GM12878 (cell line): ENCODE results near the gene MFAP4. TPM values are rescaled to one million over a fixed set of nuclear protein-coding genes. Genes with fewer than 3 reads are reported as not detected.

ENCODE experiments used
- ATAC-seq: fragments of 200-7000 bp; cut with Tn5 transposase; 3 replicates; pipeline ENCODE4 v1.9.1; 2020; ENCODE audit warnings: mild to moderate bottlenecking, moderate library complexity
- BruUV-seq: library from RNA; stranded (reverse); fragments of 400-500 nt; replicated peaks from 2 replicates; lab custom pipeline; 2021; lab: Mats Ljungman, UMichigan
- CTCF ChIA-PET: fragments of 300-600 bp; sonication (Branson Sonifier 250); formaldehyde crosslinking; extraction: SDS; loops from one replicate; lab custom pipeline; 2021; ENCODE audit warnings: inconsistent platforms; lab: Yijun Ruan, JAX
- POLR2A ChIA-PET: fragments of 350-600 bp; formaldehyde crosslinking; extraction: SDS; loops from one replicate; lab custom pipeline; 2021; ENCODE audit warnings: inconsistent platforms; lab: Charles Lee
- RAD21 ChIA-PET: fragments of 300-600 bp; sonication (Branson Sonifier 250); formaldehyde crosslinking; loops from one replicate; lab custom pipeline; 2023; ENCODE audit warnings: antibody characterized with exemption; ENCODE audit not compliant: unreplicated experiment; lab: Charles Lee
- SMC1A ChIA-PET: fragments of 300-600 bp; sonication (Branson Sonifier 250); formaldehyde crosslinking; loops from one replicate; lab custom pipeline; 2023; ENCODE audit not compliant: unreplicated experiment, uncharacterized antibody; lab: Charles Lee
- DNase-seq: peaks from one replicate; pipeline ENCODE4 v3.0.0-alpha.2; 2011; ENCODE audit warnings: low read depth, low spot score
- FAIRE-seq: peaks from 3 replicates; lab custom pipeline; 2011; peaks lifted over from hg19 to GRCh38; lab: Jason Lieb, UNC
- H2AFZ ChIP-seq: 2 replicates; pipeline ENCODE4 v1.6.0; 2011; ENCODE audit warnings: low read depth, low read length, control low read depth; ENCODE audit not compliant: control insufficient read depth
- H3K27ac ChIP-seq: 2 replicates; pipeline ENCODE4 v1.5.1; 2011; ENCODE audit warnings: control low read depth; ENCODE audit not compliant: control insufficient read depth, insufficient read depth
- H3K27me3 ChIP-seq, 2 experiments: replicated peaks in 1 of 2; 2 replicates each; pipeline versions ENCODE4 v1.6.0 to v1.6.1; 2011; ENCODE audit warnings: low read length in 1 of 2; ENCODE audit not compliant: control insufficient read depth in 2 of 2, insufficient read depth in 2 of 2
- H3K36me3 ChIP-seq, 2 experiments: 2 replicates each; pipeline ENCODE4 v1.5.1; 2011; ENCODE audit warnings: low read length in 1 of 2; ENCODE audit not compliant: control insufficient read depth in 2 of 2, insufficient read depth in 2 of 2
- H3K4me1 ChIP-seq: 2 replicates; pipeline ENCODE4 v1.6.1; 2011; ENCODE audit warnings: mild to moderate bottlenecking, low read length, moderate library complexity, mixed read lengths; ENCODE audit not compliant: control insufficient read depth, insufficient read depth
- H3K4me2 ChIP-seq: 2 replicates; pipeline ENCODE4 v1.6.0; 2011; ENCODE audit warnings: control low read depth; ENCODE audit not compliant: control insufficient read depth, insufficient read depth
- H3K4me3 ChIP-seq: fragments of 200-600 bp; sonication (generic); 2 replicates; pipeline ENCODE4 v1.5.1; 2016
- H3K79me2 ChIP-seq: 2 replicates; pipeline ENCODE4 v1.6.0; 2011; ENCODE audit warnings: low read length; ENCODE audit not compliant: control insufficient read depth, insufficient read depth
- H3K9ac ChIP-seq: 2 replicates; pipeline ENCODE4 v1.8.0; 2011; ENCODE audit warnings: low read length, control low read depth, mixed read lengths; ENCODE audit not compliant: control insufficient read depth, insufficient read depth
- H3K9me3 ChIP-seq: replicated peaks from 3 replicates; pipeline ENCODE4 v1.5.1; 2011; ENCODE audit warnings: mild to moderate bottlenecking, low read length; ENCODE audit not compliant: control insufficient read depth, insufficient read depth
- H4K20me1 ChIP-seq: 2 replicates; pipeline ENCODE4 v1.6.0; 2011; ENCODE audit not compliant: control insufficient read depth, insufficient read depth
- EED ChIP-seq: sonication (generic); IDR thresholded peaks from 2 replicates; pipeline ENCODE4 v1.6.1; 2016; ENCODE audit warnings: antibody characterized with exemption, low read depth
- EZH2 ChIP-seq: IDR thresholded peaks from 2 replicates; pipeline ENCODE4 v1.6.1; 2012; ENCODE audit warnings: low read depth, mild to moderate bottlenecking, control low read depth, inconsistent platforms, low read length, borderline replicate concordance; ENCODE audit not compliant: control insufficient read depth
- GABPA ChIP-seq: IDR thresholded peaks from 2 replicates; pipeline ENCODE4 v1.6.1; 2014; ENCODE audit warnings: antibody characterized with exemption, low read depth, mild to moderate bottlenecking, inconsistent platforms
- JUNB ChIP-seq: IDR thresholded peaks from 2 replicates; pipeline ENCODE4 v1.6.1; 2016; ENCODE audit warnings: antibody characterized with exemption, mild to moderate bottlenecking
- KAT2A ChIP-seq: conservative IDR thresholded peaks from 2 replicates; pipeline ENCODE4 v1.6.1; 2011; ENCODE audit warnings: low read depth, low read length; ENCODE audit not compliant: control insufficient read depth
- MYB ChIP-seq: fragments of 150-350 bp; IDR thresholded peaks from 2 replicates; pipeline ENCODE4 v1.6.1; 2014; ENCODE audit warnings: mild to moderate bottlenecking, low read depth, low read length, borderline replicate concordance
- NR2C2 ChIP-seq: IDR thresholded peaks from 2 replicates; pipeline ENCODE4 v1.6.1; 2011; ENCODE audit warnings: borderline replicate concordance, low read depth; ENCODE audit not compliant: control insufficient read depth, insufficient read length
- POLR2AphosphoS5 ChIP-seq: IDR thresholded peaks from 2 replicates; pipeline ENCODE4 v1.6.1; 2011; ENCODE audit warnings: mild to moderate bottlenecking, low read length, inconsistent platforms
- RAD51 ChIP-seq: fragments of 450-650 bp; IDR thresholded peaks from 2 replicates; pipeline ENCODE4 v1.6.1; 2016; ENCODE audit warnings: moderate library complexity, mild to moderate bottlenecking, inconsistent platforms
- RCOR1 ChIP-seq: conservative IDR thresholded peaks from 2 replicates; pipeline ENCODE4 v1.6.1; 2012; ENCODE audit warnings: low read depth, low read length, improper control_type of control experiment
- SPI1 ChIP-seq: IDR thresholded peaks from 2 replicates; pipeline ENCODE4 v1.6.1; 2011; ENCODE audit warnings: low read depth, mild to moderate bottlenecking, low read length, moderate library complexity, borderline replicate concordance; ENCODE audit not compliant: insufficient read depth
- STAT1 ChIP-seq: fragments of 450-650 bp; conservative IDR thresholded peaks from 2 replicates; pipeline ENCODE4 v1.6.1; 2014; ENCODE audit warnings: antibody characterized with exemption, mild to moderate bottlenecking
- TBL1XR1 ChIP-seq: IDR thresholded peaks from 2 replicates; pipeline ENCODE4 v1.6.1; 2012; ENCODE audit warnings: low read depth, low read length, improper control_type of control experiment
- TCF3 ChIP-seq: IDR thresholded peaks from 2 replicates; pipeline ENCODE4 v1.6.1; 2012; ENCODE audit warnings: low read depth, mild to moderate bottlenecking, low read length, borderline replicate concordance; ENCODE audit not compliant: insufficient read depth
- ZNF217 ChIP-seq: fragments of 450-650 bp; IDR thresholded peaks from 2 replicates; pipeline ENCODE4 v1.6.1; 2017; ENCODE audit warnings: antibody characterized with exemption, mild to moderate bottlenecking
- WGBS: methylation state at CpG from one replicate; pipeline ENCODE4 v1.1.6; 2016; ENCODE audit warnings: low lambda C conversion rate; ENCODE audit not compliant: insufficient replicate concordance, insufficient coverage; ENCODE audit errors: missing lambda C conversion rate; 5-methylcytosine and 5-hydroxymethylcytosine counted together
- in situ Hi-C: fragments of 300-500 bp; cut with MboI; formaldehyde crosslinking; loops from 9 replicates; pipeline ENCODE4 v1.14.3; 2018; ENCODE audit warnings: mixed read lengths
- intact Hi-C: fragments of 100-400 bp; cut with micrococcal nuclease; formaldehyde crosslinking; loops from one replicate; pipeline ENCODE4 v1.14.2; 2022; ENCODE audit not compliant: unreplicated experiment
- polyA plus RNA-seq, 11 experiments: library from polyadenylated mRNA; depleted of rRNA in 4 of 11; unstranded in 6 of 11; stranded (reverse) in 5 of 11; fragments of >200 nt; fragmentation: Nextera tagmentation in 4 of 11; fragmentation: Illumina TruSeq in 1 of 11; extraction: Ambion mirVana in 4 of 11; extraction: Trizol in 1 of 11; gene quantifications; 1 replicate in 1 of 11; 2 replicates in 10 of 11; pipeline versions ENCODE4 v1.2.1 to v1.2.3, GENCODE V29; 2011 to 2016; ENCODE audit warnings: inconsistent platforms in 2 of 11, missing spikeins in 2 of 11, low read depth in 1 of 11
- total RNA-seq, 4 experiments: library from RNA; depleted of rRNA in 3 of 4; stranded (reverse); fragments of >200 nt in 3 of 4; fragmentation: Illumina TruSeq in 1 of 4; extraction: Trizol in 1 of 4; gene quantifications; 2 replicates each; pipeline versions ENCODE4 v1.2.1 to v1.2.3, GENCODE V29; 2013 to 2021
- TF ChIP-seq, protein P1 (sequence below): fragments of 450-650 bp; formaldehyde crosslinking; IDR thresholded peaks from 2 replicates; pipeline ENCODE4 v1.5.0; 2022; ENCODE audit warnings: mild to moderate bottlenecking, missing genetic modification characterization

MFAP4 gene
- total and polyA plus RNA-seq, 10 of the 15 experiments (the other 5 are each of a cell fraction or from before 2014, with no cell fraction given) = 0.08 to 0.28 (median 0.09) TPM; not detected in 7

GRCh38 chr17:19334331-19334730 lies 52.7 kb downstream of the MFAP4 start:
- Histone ChIP-seq H3K27ac (no peak overlapping the region), H3K27me3 (no peaks in the 10 kb centered on the region; a peak in 2 of 4 replicates), H3K4me1 (peaks cover 5% of the 10 kb centered on the region), H3K9ac (no peak overlapping the region), H3K9me3 (no peaks in the 10 kb centered on the region), H3K36me3 (no peaks in the 10 kb centered on the region), H2AFZ (no peak overlapping the region), H4K20me1 (no peaks in the 10 kb centered on the region), H3K79me2 (no peaks in the 10 kb centered on the region), H3K4me3 (no peak overlapping the region), H3K4me2 (no peak overlapping the region)
- POLR2A ChIA-PET = no interaction called here
- FAIRE-seq (no peak), DNase-seq (no peak), ATAC-seq (no peak)
- WGBS = 12% methylated on average over 6 of the region's 6 CpGs
- CTCF ChIA-PET = interaction anchor here (0.9 kb wide), 1 partner anchor 10 kb away, joined by 3 read pairs; no protein-coding TSS in a partner anchor
- SMC1A ChIA-PET = no interaction called here
- intact Hi-C loops = no loop called here
- no TSS peak for BruUV-seq
- in situ Hi-C loops = no loop called here
- RAD21 ChIA-PET = no interaction called here
- TF ChIP-seq SPI1 (0 out of 2 replicates have a peak, but pooled peaks have one; percentile 5), ZNF217 (no peak)

GRCh38 chr17:19333736-19334290 lies 53.2 kb downstream of the MFAP4 start:
- H2AFZ ChIP-seq = no peak overlapping the region
- ChIA-PET POLR2A (no interaction called here), RAD21 (no interaction called here), CTCF (interaction anchor here (0.9 kb wide), 1 partner anchor 10 kb away, joined by 3 read pairs; no protein-coding TSS in a partner anchor), SMC1A (no interaction called here)
- H4K20me1 ChIP-seq = no peaks in the 10 kb centered on the region
- no peak overlapping the region for H3K4me3 ChIP-seq
- H3K9ac ChIP-seq = no peak overlapping the region
- H3K27ac ChIP-seq = no peak overlapping the region
- in situ Hi-C loops = no loop called here
- intact Hi-C loops = no loop called here
- H3K36me3 ChIP-seq = no peaks in the 10 kb centered on the region
- ATAC-seq (no peak), DNase-seq (no peak), FAIRE-seq (no peak)
- WGBS = 62% methylated on average over 12 of the region's 12 CpGs
- no peaks in the 10 kb centered on the region for H3K79me2 ChIP-seq
- no peaks in the 10 kb centered on the region; a peak in 2 of 4 replicates for H3K27me3 ChIP-seq
- H3K9me3 ChIP-seq = no peaks in the 10 kb centered on the region
- no TSS peak for BruUV-seq
- no peak overlapping the region for H3K4me2 ChIP-seq
- peaks cover 5% of the 10 kb centered on the region for H3K4me1 ChIP-seq
- TF ChIP-seq EED = no peak
- TF ChIP-seq TCF3 = no peak
- no peak for TF ChIP-seq KAT2A
- TF ChIP-seq GABPA = no peak
- TF ChIP-seq EZH2 = no peak
- TF ChIP-seq, protein P1, sequence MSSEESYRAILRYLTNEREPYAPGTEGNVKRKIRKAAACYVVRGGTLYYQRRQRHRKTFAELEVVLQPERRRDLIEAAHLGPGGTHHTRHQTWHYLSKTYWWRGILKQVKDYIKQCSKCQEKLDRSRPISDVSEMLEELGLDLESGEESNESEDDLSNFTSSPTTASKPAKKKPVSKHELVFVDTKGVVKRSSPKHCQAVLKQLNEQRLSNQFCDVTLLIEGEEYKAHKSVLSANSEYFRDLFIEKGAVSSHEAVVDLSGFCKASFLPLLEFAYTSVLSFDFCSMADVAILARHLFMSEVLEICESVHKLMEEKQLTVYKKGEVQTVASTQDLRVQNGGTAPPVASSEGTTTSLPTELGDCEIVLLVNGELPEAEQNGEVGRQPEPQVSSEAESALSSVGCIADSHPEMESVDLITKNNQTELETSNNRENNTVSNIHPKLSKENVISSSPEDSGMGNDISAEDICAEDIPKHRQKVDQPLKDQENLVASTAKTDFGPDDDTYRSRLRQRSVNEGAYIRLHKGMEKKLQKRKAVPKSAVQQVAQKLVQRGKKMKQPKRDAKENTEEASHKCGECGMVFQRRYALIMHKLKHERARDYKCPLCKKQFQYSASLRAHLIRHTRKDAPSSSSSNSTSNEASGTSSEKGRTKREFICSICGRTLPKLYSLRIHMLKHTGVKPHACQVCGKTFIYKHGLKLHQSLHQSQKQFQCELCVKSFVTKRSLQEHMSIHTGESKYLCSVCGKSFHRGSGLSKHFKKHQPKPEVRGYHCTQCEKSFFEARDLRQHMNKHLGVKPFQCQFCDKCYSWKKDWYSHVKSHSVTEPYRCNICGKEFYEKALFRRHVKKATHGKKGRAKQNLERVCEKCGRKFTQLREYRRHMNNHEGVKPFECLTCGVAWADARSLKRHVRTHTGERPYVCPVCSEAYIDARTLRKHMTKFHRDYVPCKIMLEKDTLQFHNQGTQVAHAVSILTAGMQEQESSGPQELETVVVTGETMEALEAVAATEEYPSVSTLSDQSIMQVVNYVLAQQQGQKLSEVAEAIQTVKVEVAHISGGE (CRISPR knock-in tag) = no peak
- no peak for TF ChIP-seq RAD51
- TF ChIP-seq MYB = no peak
- TF ChIP-seq POLR2AphosphoS5 = no peak
- TF ChIP-seq JUNB = no peak
- TF ChIP-seq RCOR1 = no peak
- no peak for TF ChIP-seq STAT1
- TF ChIP-seq TBL1XR1 = no peak
- TF ChIP-seq NR2C2 = no peak
